ENCODE data around the gene TFG. TPM values are rescaled to one million over a fixed set of nuclear protein-coding genes. Genes with fewer than 3 reads are reported as not detected.

TFG gene
- total RNA-seq, 1 experiment from 2014 or later = 224 TPM

DNA sequence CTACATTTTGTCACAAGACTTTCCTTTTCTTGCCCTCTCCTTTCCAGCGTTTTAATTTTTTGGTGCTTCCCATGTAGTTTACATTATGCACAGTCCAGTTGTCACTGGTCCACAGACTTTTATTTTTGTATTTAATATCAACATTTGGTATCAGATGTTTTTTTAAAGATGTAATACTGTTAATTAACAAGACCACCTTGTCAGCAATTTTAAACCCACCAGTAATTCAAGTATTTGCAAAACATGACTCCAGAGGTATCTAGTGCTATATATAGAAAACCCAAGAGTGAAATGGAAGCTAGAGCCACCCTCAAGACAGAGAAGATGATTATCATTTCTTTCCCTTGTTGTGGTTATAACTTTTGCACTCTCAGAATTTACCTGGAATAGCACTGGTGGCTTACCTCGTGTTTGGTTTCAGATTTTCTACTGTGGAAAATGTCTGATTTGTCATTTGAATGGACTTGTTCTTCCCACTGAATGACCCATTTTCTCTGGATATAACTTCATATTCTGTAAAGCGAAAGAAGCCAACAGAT is 56.2 kb downstream of the TFG start:
- intact Hi-C loops (cut with micrococcal nuclease; ENCODE audit: unreplicated experiment) = no loop called here
- BruUV-seq (replicated peaks) = no TSS peak
- POLR2A ChIA-PET (ENCODE audit: unreplicated experiment) = no interaction called here
- Histone ChIP-seq H3K9me3 (ENCODE audit: insufficient read depth, low read depth) (no peaks in the 10 kb centered on the region; the same call in 1 of the 2 replicates), H4K20me1 (ENCODE audit: insufficient read depth) (no peaks in the 10 kb centered on the region), H3K36me3 (ENCODE audit: low read depth) (no peaks in the 10 kb centered on the region), H3K4me2 (no peak overlapping the region), H3K79me2 (ENCODE audit: low read depth) (no peaks in the 10 kb centered on the region), H3K4me1 (replicated peaks; ENCODE audit: insufficient read depth) (no peaks in the 10 kb centered on the region), H3K4me3 (no peak overlapping the region), H3F3A (ENCODE audit: insufficient read depth, low read depth) (no peaks in the 10 kb centered on the region), H3K9me2 (ENCODE audit: insufficient read depth) (no peaks in the 10 kb centered on the region), H3K27ac (no peak overlapping the region), H3K27me3 (ENCODE audit: insufficient read depth, low read depth) (no peaks in the 10 kb centered on the region), H2AFZ (no peak overlapping the region)
- DNase-seq = no peak
- TF ChIP-seq, protein P1, sequence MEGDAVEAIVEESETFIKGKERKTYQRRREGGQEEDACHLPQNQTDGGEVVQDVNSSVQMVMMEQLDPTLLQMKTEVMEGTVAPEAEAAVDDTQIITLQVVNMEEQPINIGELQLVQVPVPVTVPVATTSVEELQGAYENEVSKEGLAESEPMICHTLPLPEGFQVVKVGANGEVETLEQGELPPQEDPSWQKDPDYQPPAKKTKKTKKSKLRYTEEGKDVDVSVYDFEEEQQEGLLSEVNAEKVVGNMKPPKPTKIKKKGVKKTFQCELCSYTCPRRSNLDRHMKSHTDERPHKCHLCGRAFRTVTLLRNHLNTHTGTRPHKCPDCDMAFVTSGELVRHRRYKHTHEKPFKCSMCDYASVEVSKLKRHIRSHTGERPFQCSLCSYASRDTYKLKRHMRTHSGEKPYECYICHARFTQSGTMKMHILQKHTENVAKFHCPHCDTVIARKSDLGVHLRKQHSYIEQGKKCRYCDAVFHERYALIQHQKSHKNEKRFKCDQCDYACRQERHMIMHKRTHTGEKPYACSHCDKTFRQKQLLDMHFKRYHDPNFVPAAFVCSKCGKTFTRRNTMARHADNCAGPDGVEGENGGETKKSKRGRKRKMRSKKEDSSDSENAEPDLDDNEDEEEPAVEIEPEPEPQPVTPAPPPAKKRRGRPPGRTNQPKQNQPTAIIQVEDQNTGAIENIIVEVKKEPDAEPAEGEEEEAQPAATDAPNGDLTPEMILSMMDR (conservative IDR thresholded peaks at IDR 0.05) = no peak
- no peak for TF ChIP-seq EZH2 (IDR thresholded peaks at IDR 0.05; ENCODE audit: low read depth)
- CTCF ChIA-PET = interaction anchor here (0.5 kb wide), 1 partner anchor 818 kb away, joined by 3 read pairs; no protein-coding TSS in a partner anchor

DNA sequence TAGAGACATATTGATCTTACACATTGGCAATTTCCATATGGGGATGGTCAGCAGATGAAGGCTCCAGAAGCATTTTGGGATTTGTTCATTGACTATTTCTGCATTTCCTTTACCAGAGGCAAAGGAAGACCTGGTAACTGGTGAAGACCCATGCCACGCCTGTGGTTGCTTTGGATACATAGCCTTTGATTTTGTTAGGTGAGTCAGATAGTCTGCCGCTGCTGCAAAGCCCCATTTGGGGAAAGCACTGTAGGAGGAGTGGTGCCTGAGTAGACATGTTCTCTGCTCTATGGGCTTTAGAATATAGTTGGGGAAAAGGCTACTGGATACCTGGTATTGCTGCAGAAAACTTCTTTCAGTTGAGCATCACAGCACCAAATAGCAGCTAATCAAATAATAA is 56.8 kb downstream of the TFG start:
- Histone ChIP-seq H3K4me3 (no peak overlapping the region), H3K79me2 (ENCODE audit: low read depth) (no peaks in the 10 kb centered on the region), H3F3A (ENCODE audit: insufficient read depth, low read depth) (no peaks in the 10 kb centered on the region), H3K9me3 (ENCODE audit: insufficient read depth, low read depth) (no peaks in the 10 kb centered on the region; the same call in 1 of the 2 replicates), H3K9me2 (ENCODE audit: insufficient read depth) (no peaks in the 10 kb centered on the region), H3K4me1 (replicated peaks; ENCODE audit: insufficient read depth) (no peaks in the 10 kb centered on the region), H3K27ac (no peak overlapping the region), H3K36me3 (ENCODE audit: low read depth) (no peaks in the 10 kb centered on the region), H2AFZ (no peak overlapping the region), H3K4me2 (no peak overlapping the region), H4K20me1 (ENCODE audit: insufficient read depth) (no peaks in the 10 kb centered on the region), H3K27me3 (ENCODE audit: insufficient read depth, low read depth) (no peaks in the 10 kb centered on the region)
- POLR2A ChIA-PET (ENCODE audit: unreplicated experiment) = no interaction called here
- BruUV-seq (replicated peaks) = no TSS peak
- intact Hi-C loops (cut with micrococcal nuclease; ENCODE audit: unreplicated experiment) = no loop called here
- no peak for DNase-seq
- CTCF ChIA-PET = interaction anchor here (0.5 kb wide), 1 partner anchor 817 kb away, joined by 3 read pairs; no protein-coding TSS in a partner anchor
- TF ChIP-seq, protein P1 (conservative IDR thresholded peaks at IDR 0.05) = no peak
- TF ChIP-seq EZH2 (IDR thresholded peaks at IDR 0.05; ENCODE audit: low read depth) = no peak

- Histone ChIP-seq H3K27ac (no peak overlapping the region), H3K4me2 (no peak overlapping the region), H3K79me2 (ENCODE audit: low read depth) (no peaks in the 10 kb centered on the region), H3K4me1 (replicated peaks; ENCODE audit: insufficient read depth) (no peaks in the 10 kb centered on the region), H3K9me2 (ENCODE audit: insufficient read depth) (no peaks in the 10 kb centered on the region; the same call in 1 of the 2 replicates), H3K4me3 (no peak overlapping the region), H3K27me3 (ENCODE audit: insufficient read depth, low read depth) (no peaks in the 10 kb centered on the region), H2AFZ (no peak overlapping the region), H3K36me3 (ENCODE audit: low read depth) (no peaks in the 10 kb centered on the region), H4K20me1 (ENCODE audit: insufficient read depth) (no peaks in the 10 kb centered on the region), H3K9me3 (ENCODE audit: insufficient read depth, low read depth) (no peaks in the 10 kb centered on the region; the same call in 1 of the 2 replicates), H3F3A (ENCODE audit: insufficient read depth, low read depth) (no peaks in the 10 kb centered on the region)
- ChIA-PET POLR2A (ENCODE audit: unreplicated experiment) (interaction anchor here (0.6 kb wide), 1 partner anchor 426 kb away, joined by 4 read pairs; no protein-coding TSS in a partner anchor), CTCF (no interaction called here)
- no TSS peak for BruUV-seq (replicated peaks)
- intact Hi-C loops (cut with micrococcal nuclease; ENCODE audit: unreplicated experiment) = no loop called here
- DNase-seq = no peak
- TF ChIP-seq EZH2 (IDR thresholded peaks at IDR 0.05; ENCODE audit: low read depth) = no peak
- TF ChIP-seq, protein P1 (conservative IDR thresholded peaks at IDR 0.05) = no peak
Measured at GRCh38 chr3:100769693-100770092, 60.4 kb downstream of the TFG start.

Measured in PC-9 (cell line).